ENCODE data around the gene UBA3. TPM values are rescaled to one million over a fixed set of nuclear protein-coding genes. Genes with fewer than 3 reads are reported as not detected.

UBA3 gene
- total RNA-seq, 2 donors from 2014 or later = 74.6 to 76.6 TPM

DNA sequence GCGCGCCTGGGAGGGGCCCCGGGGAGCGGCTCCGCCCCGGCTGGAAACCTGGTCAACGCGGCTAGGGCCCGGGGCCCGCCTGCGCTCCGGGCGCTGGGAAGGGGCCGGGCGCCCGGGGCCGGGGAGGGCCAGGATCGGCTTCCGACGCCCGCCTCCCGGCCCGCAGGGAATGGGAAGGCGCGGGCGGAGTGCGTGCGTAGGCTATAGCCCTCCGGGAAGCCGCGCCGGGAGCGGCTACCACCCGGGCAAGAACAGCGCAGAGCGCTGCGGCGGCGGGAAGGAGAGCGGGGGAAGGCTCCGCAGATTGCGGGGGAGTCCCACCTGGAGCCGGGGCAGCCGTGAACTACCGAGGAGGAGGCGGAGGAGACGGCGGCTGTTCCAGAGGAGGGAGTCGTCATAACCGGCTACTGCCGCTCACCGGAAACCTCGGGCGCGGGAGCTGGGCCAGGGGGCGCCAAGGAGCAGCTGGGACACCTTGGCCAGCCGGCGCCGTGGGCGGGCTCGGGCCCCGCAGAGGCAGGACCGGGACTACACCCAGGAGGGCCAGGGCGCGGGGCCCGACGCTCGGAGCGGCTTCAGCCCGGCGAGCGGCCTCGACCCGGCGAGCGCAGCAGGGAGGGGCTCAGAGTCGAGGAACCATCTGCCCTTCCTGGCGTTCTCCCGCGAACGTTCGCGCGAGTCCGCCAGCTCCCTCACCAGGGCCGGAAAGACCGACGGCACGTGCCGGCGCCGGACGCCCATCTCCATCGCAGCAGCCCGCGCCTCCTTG lies 66.7 kb downstream of the UBA3 start, which contains the start of gene EOGT:
TSS of gene EOGT (minus strand) at position 432 of the 769 bp plus-strand sequence. CDS start 3,838 bp downstream, outside the sequence.
- H3K27ac Mint-ChIP-seq = peak within 1 kb of the TSS; percentile 90
- Histone ChIP-seq H3K27me3 (ENCODE audit: control insufficient read depth, insufficient read depth, low read length, poor library complexity, severe bottlenecking) (no peaks in the 10 kb centered on the region), H3K4me1 (ENCODE audit: control insufficient read depth, insufficient read depth, low read length) (peaks cover 5% of the 10 kb centered on the region), H3K4me3 (ENCODE audit: low read length) (peak within 1 kb of the TSS; percentile 79), H3K27ac (ENCODE audit: low read depth, low read length) (peak within 1 kb of the TSS; percentile 18), H3K9me3 (ENCODE audit: control insufficient read depth, low read length) (no peaks in the 10 kb centered on the region), H3K36me3 (ENCODE audit: control insufficient read depth, insufficient read depth, low read length) (peaks cover 3% of the 10 kb centered on the region), H3K9ac (ENCODE audit: extremely low read depth, low read length, poor library complexity, severe bottlenecking) (peak within 1 kb of the TSS; percentile 66)
- H3K36me3 Mint-ChIP-seq (ENCODE audit: low read depth) = peaks cover 17% of the 10 kb centered on the region
- H3K4me1 Mint-ChIP-seq = peaks cover 46% of the 10 kb centered on the region
- WGBS, 2 experiments (ENCODE audit: insufficient coverage in 1 of 2, insufficient read length in 1 of 2) = 1 to 3% methylated on average over 8 to 96 of the region's 96 CpGs
- TF ChIP-seq, protein P1, sequence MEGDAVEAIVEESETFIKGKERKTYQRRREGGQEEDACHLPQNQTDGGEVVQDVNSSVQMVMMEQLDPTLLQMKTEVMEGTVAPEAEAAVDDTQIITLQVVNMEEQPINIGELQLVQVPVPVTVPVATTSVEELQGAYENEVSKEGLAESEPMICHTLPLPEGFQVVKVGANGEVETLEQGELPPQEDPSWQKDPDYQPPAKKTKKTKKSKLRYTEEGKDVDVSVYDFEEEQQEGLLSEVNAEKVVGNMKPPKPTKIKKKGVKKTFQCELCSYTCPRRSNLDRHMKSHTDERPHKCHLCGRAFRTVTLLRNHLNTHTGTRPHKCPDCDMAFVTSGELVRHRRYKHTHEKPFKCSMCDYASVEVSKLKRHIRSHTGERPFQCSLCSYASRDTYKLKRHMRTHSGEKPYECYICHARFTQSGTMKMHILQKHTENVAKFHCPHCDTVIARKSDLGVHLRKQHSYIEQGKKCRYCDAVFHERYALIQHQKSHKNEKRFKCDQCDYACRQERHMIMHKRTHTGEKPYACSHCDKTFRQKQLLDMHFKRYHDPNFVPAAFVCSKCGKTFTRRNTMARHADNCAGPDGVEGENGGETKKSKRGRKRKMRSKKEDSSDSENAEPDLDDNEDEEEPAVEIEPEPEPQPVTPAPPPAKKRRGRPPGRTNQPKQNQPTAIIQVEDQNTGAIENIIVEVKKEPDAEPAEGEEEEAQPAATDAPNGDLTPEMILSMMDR (conservative IDR thresholded peaks at IDR 0.05) = peak; percentile 80
- peak; percentile 96 for DNase-seq
- H3K27me3 Mint-ChIP-seq (ENCODE audit: insufficient read depth) = no peaks in the 10 kb centered on the region
- no peaks in the 10 kb centered on the region for H3K9me3 Mint-ChIP-seq
- peak within 1 kb of the TSS; percentile 73 for H3K4me3 Mint-ChIP-seq

DNA sequence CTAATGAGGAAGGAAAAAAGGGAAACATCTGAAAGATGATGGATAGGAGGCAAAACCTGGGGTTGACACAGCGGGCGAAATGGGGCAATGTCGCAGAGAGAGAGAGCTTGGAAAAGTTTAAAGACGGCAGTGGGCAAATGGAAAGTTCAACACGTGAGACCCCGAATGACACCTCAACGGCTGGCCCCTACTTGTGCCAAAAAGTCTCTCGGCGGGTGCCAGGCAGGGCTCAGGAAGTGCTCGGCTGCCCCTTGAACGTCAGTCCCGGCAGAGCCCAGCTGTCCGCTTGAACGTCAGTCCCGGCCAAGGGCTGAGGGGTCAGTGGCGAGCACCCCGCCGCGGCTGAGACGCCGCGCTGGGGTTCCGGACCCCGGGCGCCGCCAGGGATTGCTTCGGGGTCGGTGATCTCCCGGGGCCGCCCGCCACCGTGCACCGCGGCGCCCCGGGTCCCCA lies 67.3 kb downstream of the UBA3 start:
- 7 to 13% methylated on average over 15 to 36 of the region's 36 CpGs for WGBS, 2 experiments (ENCODE audit: insufficient coverage in 1 of 2, insufficient read length in 1 of 2)
- Mint-ChIP-seq H3K9me3 (no peaks in the 10 kb centered on the region), H3K4me3 (peak overlapping the region; percentile 73), H3K36me3 (ENCODE audit: low read depth) (peaks cover 15% of the 10 kb centered on the region), H3K4me1 (peaks cover 51% of the 10 kb centered on the region), H3K27me3 (ENCODE audit: insufficient read depth) (no peaks in the 10 kb centered on the region), H3K27ac (peak overlapping the region; percentile 83)
- no peaks in the 10 kb centered on the region for H3K9me3 ChIP-seq (ENCODE audit: control insufficient read depth, low read length)
- TF ChIP-seq, protein P1 (conservative IDR thresholded peaks at IDR 0.05) = no peak
- DNase-seq = peak; percentile 79
- H3K27me3 ChIP-seq (ENCODE audit: control insufficient read depth, insufficient read depth, low read length, poor library complexity, severe bottlenecking) = no peaks in the 10 kb centered on the region
- no peak overlapping the region for H3K27ac ChIP-seq (ENCODE audit: low read depth, low read length)
- H3K36me3 ChIP-seq (ENCODE audit: control insufficient read depth, insufficient read depth, low read length) = peaks cover 8% of the 10 kb centered on the region
- H3K4me3 ChIP-seq (ENCODE audit: low read length) = peak overlapping the region; percentile 79
- peaks cover 5% of the 10 kb centered on the region for H3K4me1 ChIP-seq (ENCODE audit: control insufficient read depth, insufficient read depth, low read length)
- H3K9ac ChIP-seq (ENCODE audit: extremely low read depth, low read length, poor library complexity, severe bottlenecking) = peak overlapping the region; percentile 66

DNA sequence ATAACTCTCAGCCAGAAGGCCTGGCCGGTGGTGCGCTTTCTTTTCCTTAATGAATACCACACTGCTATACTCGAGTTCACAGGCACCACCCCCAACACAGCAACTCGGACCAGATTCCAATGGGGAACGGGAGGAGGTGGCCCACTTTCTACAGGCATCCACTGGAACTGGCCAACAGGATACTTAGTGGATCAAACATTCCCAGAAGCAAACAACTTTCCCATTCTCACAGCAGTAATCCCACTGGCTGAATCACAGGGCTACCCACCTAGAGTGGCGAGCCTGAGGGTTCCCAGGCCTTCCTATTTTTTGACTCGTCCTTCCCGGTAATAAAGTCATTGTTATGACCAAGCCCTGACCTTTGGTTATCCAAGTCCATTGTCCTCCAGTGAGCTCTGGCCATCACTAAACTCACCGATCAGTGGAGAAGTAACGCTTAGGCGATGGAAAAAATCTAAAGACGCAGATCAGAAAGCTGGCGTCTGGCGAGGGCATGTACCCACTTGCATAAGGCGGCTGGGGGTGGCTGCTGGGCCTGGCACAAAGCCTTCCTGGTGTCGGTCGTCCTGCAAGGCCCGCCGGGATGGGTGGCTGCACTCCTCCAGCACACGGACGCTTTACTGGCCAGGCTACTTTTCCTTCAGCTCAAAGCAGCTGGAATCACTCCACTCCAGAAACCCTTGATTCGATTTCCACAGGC lies 67.9 kb downstream of the UBA3 start:
- Histone ChIP-seq H3K9ac (ENCODE audit: extremely low read depth, low read length, poor library complexity, severe bottlenecking) (no peak overlapping the region), H3K4me1 (ENCODE audit: control insufficient read depth, insufficient read depth, low read length) (peaks cover 5% of the 10 kb centered on the region), H3K27me3 (ENCODE audit: control insufficient read depth, insufficient read depth, low read length, poor library complexity, severe bottlenecking) (no peaks in the 10 kb centered on the region), H3K9me3 (ENCODE audit: control insufficient read depth, low read length) (no peaks in the 10 kb centered on the region), H3K4me3 (ENCODE audit: low read length) (peak overlapping the region; percentile 79), H3K36me3 (ENCODE audit: control insufficient read depth, insufficient read depth, low read length) (peaks cover 12% of the 10 kb centered on the region), H3K27ac (ENCODE audit: low read depth, low read length) (no peak overlapping the region)
- Mint-ChIP-seq H3K4me1 (peaks cover 51% of the 10 kb centered on the region), H3K27me3 (ENCODE audit: insufficient read depth) (no peaks in the 10 kb centered on the region), H3K4me3 (peak overlapping the region; percentile 73), H3K27ac (peak overlapping the region; percentile 83), H3K36me3 (ENCODE audit: low read depth) (peaks cover 15% of the 10 kb centered on the region), H3K9me3 (no peaks in the 10 kb centered on the region)
- TF ChIP-seq, protein P1 (conservative IDR thresholded peaks at IDR 0.05) = no peak
- WGBS, 2 experiments (ENCODE audit: insufficient coverage in 1 of 2, insufficient read length in 1 of 2) = 54% methylated on average over 13 to 22 of the region's 22 CpGs
- DNase-seq = peak; percentile 84

Measured in endodermal cell (in vitro differentiated cells).